ENCODE data around the gene RASSF5.
"Not testable (repeated sequence)": the region's sequence is repeated elsewhere in the genome, so short reads cannot be mapped to it uniquely, and the experiment has no call there.

RASSF5 gene

DNA sequence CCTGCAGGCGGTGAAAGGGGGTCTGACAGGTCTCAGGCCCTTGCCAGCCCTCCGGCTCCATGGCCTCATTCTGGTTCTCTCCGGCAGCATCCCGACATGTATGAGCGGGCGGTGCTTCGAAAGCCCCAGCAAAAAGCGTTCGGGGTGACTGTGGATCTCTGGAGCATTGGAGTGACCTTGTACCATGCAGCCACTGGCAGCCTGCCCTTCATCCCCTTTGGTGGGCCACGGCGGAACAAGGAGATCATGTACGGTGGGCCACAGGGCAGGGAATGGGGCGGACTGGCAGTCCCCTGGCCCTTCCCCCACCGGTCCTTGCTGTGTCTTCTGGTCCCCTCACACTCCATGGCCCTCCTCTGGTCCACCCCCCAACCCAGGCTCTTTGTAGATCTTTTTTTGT lies 30.7 kb upstream of the RASSF5 start:
- no peak for DNase-seq (ENCODE audit: low spot score)

DNA sequence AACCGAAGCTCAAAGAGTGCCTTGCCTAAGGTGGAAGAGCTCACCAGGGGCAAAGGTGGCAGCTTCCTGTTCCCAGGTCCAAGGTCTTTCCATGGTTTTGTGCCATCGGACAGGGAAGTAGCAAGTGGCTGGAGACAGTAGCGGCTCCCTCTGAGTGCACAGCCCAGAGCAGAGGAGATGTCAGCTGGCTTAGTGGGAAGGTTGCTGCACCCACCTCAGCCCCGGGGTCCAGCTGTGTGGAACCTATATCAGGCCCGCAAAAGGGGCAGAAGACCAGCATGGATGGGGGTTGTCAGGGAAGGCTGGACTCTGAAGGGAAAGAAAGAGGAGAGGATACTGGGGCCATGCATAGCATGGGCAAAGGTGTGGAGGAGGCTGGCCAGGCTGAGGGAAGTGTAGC lies 30.2 kb upstream of the RASSF5 start:
- DNase-seq (ENCODE audit: low spot score), result no peak

DNA sequence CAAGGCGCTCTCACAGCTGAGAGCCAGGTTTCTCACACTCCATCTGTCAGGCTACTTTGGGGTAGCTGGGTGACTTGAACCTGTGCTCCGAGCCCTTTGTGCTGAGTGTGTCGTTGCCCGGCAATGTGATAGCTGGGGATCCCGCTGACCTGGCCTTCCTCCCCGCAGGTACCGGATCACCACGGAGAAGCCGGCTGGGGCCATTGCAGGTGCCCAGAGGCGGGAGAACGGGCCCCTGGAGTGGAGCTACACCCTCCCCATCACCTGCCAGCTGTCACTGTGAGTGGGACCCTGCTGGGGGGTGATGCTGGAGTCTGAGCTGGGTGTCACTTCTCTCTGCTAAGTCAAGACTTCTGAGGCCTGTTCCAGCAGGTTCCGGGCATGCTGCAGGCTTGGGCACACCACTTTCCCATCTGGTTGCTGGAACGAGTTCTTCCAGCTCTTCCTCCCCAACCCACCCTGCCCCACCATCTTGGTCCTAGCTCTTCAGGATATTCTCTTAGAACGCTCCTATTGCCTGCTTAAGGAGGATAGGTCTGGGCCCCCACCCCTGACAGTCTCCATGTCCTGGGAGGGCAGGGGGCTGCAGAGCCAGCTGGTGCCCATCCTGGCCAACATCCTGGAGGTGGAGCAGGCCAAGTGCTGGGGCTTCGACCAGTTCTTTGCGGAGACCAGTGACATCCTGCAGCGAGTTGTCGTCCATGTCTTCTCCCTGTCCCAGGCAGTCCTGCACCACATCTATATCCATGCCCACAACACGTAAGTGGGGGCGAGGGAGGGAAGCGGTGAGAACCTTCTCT lies 29.6 kb upstream of the RASSF5 start:
- DNase-seq (ENCODE audit: low spot score), result no peak

DNA sequence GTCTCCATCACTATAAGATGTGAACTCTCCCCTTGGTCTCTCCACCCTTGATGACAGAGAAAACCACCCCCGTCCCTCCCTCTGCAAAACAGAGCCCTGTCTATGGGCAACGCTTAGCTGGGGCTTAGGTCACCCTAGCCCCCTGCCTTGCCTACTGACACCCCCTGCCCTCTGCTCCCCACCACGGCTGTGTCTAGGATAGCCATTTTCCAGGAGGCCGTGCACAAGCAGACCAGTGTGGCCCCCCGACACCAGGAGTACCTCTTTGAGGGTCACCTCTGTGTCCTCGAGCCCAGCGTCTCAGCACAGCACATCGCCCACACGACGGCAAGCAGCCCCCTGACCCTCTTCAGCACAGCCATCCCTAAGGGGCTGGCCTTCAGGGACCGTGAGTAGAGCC lies 28.6 kb upstream of the RASSF5 start:
- DNase-seq (ENCODE audit: low spot score), result no peak

DNA sequence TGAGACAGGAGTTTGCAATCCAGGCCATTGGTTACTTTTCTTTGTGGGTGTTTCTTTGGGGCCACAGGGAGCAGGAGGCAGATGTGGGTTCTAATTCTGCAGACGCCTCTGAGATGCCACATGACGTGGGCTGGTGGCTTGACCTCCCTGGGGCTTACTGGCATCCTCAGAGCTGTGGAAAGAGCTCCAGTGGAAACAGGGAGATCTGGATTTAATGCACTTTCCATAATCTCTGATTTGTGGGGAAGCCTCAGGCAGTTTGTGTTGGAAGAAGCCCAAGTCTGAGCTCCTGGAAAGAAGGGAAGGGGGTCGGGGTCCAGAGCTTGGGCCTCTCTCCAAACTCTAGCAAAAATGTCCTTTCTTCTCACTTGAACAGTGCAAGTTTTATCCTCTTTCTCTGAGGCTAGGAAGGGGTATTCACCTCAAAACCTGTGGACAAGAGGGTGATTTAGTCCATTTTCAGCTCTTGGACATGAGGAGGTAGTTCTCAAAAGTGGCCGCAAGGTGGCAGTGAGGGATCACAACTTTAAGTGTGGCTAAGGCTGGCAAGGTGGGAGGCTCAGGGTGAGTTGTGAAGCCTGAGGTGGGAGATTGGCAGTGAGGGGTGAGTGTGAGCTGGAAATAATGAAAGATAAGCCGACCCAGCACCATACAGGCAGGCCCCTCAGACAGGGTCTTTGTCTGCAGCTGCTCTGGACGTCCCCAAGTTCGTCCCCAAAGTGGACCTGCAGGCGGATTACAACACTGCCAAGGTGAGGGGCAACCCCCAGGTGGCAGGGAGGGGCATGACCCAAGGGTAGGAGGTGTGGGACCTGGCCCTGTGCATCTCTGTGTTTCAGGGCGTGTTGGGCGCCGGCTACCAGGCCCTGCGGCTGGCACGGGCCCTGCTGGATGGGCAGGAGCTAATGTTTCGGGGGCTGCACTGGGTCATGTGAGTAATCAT lies 27.9 kb upstream of the RASSF5 start:
- DNase-seq (ENCODE audit: low spot score), result peak; percentile 77

DNA sequence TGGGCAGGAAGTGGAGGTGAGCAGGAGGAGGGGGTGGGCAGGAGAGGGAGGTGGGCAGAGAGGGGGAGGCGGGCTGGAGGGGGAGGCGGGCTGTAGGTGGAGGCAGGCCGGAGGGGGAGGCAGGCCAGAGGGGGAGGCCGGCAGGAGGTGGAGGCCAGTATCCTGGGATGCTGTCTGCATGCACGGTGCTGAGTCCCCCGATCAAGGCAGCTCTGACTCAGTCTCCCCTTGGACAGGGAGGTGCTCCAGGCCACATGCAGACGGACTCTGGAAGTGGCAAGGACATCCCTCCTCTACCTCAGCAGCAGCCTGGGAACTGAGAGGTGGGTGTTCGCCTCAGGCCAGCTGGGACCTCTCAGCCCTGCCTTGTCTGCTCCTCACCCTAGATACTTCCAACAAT lies 27.1 kb upstream of the RASSF5 start:
- DNase-seq (ENCODE audit: low spot score), result no peak

DNA sequence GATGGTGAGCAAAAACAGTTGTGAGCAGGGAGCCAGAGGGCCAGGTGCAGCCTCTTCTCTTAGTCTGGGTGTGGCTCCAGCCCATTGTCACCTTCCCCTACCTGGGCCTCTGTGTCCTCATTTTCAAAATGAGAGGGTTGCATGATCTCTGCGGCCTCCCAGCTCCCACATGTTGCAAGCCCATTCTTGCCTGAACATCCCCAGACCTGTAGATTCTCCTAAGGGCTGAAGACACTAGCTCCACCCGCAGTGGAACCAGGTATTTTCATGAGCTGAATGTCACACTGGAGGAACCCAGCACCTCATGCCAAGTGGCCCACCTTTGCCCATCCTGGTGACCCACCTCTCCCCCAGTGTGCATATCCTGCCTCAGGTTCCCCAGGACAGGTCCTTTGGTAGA lies 24.7 kb upstream of the RASSF5 start:
- no peak for DNase-seq (ENCODE audit: low spot score)

DNA sequence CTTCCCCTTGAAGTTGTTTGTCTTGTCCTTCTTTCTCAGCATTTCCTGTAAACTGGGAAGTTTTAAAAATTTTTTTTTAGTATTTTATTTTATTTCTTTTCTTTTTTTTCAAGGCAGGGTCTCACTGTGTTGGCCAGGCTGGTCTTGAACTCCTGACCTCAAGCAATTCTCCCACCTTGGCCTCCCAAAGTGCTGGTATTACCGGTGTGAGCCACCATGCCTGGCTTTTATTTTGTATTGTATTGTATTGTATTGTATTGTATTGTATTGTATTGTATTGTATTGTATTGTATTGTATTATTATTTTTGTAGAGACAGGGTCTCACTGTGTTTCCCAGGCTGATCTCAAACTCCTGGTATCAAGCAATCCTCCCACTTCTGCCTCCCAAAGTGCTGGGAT lies 23.5 kb upstream of the RASSF5 start:
- DNase-seq (ENCODE audit: low spot score), result not testable (repeated sequence)

DNA sequence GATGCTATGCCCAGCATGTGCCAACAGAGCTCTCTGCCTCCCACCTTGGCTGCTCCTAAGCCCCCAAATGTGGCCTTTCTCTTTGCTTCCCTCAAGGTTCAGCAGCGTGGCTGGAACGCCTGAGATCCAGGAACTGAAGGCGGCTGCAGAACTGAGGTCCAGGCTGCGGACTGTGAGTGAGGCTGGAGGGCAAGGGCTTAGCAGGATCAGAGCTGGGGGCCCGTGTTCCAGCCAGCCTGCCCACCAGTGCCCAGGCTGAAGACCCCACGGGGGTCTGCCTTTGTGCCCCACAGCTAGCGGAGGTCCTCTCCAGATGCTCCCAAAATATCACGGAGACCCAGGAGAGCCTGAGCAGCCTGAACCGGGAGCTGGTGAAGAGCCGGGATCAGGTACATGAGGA lies 22.4 kb upstream of the RASSF5 start:
- DNase-seq (ENCODE audit: low spot score), result no peak

DNA sequence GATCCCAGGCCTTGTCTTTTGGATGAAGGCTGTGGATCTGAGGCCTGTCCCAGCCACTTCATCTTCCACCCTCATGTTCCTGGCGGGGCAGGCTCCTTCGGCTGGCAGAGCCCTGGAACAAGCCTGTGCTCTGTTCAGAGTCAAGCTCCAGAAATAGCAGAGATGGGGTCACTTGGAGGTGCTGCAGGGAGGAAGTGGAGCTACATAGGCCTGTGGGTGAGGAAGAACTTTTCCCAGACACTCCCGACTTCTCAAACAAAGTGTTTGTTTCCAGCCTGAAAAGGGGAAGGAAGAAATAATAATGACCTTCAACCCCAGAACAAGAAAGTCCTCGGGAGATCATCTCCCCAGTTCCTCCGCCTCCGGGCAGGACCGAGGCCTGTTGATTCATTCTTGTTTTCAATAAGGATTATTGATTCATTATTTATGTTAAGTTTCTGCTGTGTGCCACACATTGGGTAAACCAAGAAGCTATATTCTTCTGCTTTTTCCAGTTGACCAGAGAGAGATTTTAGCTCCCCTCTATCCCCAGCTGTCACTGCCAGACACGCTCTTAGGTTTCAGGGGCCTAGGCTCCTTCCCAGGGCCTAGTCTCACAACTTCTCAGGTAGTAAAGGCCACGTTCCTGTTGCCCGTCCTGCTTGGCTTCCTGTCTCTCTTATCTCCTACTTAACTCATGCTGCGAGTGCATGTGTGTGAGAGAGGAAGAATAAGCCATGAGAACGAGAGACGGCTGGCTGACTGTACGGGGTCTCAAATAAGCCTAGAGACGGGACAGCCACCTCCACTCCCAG lies 20.1 kb upstream of the RASSF5 start:
- DNase-seq (ENCODE audit: low spot score), result no peak

DNA sequence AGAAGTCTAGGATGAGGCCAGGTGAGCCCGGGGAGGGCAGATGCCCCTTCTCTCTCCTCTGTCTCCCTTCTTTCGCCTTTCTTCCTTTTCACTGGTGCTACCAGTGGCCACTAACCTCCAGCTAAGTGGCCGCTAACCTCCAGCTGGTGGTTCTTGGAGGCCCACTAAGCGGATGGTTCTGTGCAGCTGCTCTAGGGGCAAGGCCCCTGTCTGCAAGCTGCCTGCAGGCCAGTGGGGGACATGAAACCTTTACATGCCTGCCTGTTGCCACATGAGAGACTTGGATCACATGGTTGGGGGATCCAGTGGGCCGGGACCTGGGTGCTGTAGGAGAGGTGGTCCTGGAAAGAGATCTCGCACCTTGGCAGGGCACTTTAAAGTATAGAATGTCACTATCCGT lies 19.4 kb upstream of the RASSF5 start:
- no peak for DNase-seq (ENCODE audit: low spot score)

DNA sequence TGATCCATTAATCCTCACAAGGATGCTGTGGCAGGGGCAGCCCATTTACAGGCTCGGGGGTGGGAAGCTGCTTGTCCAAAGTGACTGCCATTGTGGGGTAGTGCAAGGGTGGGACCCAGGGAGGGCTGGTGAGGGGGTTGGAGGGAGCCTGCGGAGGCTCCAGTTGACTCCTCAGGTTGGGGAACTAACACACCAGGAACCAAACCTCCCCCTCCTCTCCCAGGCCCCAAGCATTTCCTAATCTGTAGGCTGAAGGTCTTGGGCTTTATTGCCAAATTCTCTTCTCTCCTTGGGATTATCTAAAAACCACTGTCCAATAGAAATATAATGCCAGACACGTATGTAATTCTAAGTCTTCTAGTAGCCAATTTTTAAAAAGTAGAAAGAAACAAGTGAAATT lies 18.9 kb upstream of the RASSF5 start:
- no peak for DNase-seq (ENCODE audit: low spot score)

DNA sequence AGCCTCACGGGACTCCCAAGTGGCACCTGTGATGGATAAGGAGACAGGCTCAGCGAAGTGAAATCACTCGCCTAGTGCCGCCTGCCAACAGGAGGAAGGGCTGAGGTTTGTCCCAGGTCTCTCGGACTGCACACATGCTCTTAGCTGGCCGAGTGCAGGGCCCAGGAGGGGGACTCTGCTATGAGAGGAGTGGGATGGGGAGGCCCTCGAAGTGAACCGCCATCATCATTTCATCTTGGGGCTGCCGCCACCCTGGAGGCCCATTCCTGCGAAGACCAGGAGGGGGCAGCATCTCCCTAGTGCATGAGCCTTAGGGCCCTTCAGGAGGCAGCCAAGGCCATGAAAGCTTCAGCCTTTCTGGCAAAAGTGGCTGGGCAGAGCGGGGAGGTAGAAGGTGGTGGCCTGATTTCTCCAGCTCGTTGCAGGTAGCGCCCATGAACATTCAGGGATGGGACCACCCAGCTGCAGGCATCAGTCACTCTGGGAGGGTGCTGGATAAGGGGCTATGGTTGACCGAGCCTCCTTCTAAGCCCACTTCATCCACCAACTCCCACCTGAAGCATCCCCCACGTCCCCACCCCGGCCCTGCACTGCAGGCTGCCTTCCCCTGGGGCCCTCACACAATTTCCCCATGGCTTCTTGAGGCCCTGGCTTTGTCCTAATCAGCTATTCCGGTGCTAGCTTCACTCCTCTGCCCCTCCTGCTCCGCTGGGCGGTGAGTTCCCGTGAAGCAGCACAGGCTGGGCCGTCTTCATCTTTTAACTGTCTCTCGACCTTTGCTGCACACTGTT lies 17.2 kb upstream of the RASSF5 start:
- DNase-seq (ENCODE audit: low spot score), result peak; percentile 71

DNA sequence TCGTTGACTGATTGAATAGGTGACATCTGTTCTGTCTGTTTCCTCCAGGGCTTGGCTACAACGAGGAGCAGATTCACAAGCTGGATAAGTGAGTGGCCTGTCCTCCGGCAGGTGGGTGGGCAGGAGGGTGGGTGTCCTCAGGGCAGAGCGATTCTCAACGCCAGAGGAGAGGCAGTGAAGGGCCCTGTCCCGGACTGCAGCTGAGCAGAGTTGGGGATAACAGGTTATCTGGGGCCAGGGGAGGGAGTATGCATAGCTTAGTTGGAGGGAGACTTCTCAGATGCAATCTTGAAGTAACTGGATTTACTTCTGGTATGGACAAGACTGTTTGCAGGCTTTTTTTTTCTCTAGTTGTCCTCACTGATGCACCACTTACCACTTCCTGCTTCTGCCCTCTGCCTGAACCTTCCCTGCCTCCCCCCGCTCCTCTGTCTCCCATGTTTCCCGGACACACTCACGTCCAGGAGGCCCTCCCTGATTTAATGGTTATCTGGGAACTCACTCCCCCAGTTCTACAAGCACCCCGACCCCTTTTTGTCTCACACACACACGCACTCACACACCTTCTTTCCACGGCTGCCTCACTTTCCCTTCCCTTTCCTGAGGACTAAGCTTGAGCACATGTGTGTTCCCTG lies 16.4 kb upstream of the RASSF5 start:
- peak; percentile 34 for DNase-seq (ENCODE audit: low spot score)

DNA sequence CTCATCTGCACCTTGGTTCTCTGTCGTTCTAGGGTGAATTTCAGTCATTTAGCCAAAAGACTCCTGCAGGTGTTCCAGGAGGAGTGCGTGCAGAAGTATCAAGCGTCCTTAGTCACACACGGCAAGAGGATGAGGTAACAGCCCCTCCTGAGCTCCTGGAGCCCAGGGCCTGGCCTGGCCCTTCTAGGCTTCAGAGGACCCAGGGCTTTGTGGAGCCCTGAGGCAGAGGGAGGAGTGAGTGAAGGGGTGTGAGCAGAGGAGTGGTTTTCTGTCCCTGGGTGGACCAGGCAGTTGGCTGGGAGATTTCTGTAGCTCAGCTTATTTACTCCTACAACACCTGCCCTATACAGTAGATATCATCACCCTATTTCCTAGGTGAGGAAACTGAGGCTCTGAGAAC lies 15.7 kb upstream of the RASSF5 start:
- no peak for DNase-seq (ENCODE audit: low spot score)

DNA sequence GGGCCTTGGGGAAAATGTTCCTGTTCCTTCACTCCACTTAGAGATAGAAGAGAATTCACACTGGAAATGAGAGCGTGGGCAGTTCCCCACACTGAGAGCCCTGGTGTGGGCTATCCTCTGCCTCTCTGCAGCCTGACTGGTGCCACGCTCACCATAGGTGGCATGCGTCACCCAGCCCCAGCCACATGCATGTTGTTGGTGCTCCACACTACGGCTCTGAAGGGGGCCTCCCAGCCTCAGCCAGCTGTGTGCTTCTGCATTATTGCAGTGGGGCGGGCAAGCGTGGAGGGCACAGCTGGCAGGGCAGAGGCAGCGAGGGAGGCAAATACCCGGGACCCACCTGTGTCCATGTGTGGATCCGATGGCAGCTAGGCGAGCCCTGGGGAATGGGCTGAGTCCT lies 14.7 kb upstream of the RASSF5 start:
- no peak for DNase-seq (ENCODE audit: low spot score)

DNA sequence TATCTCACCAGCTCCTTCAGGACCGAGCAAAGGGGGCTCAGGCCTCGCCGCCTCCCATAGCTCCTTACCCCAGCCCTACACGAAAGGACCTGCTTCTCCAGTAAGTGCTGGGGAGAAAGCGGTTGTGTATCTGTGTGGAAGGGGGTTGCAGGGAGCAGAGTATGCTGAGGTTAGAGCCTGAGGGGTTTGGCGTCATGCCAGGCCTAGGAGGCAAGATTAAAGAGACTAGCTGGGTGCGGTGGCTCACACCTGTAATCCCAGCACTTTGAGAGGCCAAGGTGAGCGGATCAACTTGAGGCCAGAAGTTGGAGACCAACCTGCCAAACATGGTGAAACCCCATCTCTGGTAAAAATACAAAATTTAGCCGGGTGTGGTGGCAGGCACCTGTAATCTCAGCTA lies 14.1 kb upstream of the RASSF5 start:
- DNase-seq (ENCODE audit: low spot score), result no peak

DNA sequence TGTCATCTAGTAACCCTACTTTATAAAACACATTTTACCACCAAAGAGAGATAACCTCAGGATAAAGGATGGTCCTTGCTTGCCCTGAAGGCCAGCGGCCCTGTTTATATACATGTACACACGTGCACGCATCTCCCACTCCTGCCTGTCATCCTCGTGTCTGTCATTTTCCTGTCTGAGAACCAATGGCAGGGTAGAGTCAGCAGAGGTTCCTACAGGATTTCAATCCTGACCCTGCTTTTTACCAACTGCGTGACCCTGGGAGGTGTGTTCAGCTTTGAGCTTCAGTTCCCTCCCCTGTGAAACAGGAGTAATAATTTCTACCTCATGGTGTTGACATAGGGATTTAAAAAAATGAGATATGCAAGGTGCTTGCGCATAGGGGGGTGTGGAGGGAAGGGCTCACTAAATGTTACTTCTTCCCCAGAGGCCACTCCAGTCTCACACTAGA lies 12.3 kb upstream of the RASSF5 start:
- no peak for DNase-seq (ENCODE audit: low spot score)

DNA sequence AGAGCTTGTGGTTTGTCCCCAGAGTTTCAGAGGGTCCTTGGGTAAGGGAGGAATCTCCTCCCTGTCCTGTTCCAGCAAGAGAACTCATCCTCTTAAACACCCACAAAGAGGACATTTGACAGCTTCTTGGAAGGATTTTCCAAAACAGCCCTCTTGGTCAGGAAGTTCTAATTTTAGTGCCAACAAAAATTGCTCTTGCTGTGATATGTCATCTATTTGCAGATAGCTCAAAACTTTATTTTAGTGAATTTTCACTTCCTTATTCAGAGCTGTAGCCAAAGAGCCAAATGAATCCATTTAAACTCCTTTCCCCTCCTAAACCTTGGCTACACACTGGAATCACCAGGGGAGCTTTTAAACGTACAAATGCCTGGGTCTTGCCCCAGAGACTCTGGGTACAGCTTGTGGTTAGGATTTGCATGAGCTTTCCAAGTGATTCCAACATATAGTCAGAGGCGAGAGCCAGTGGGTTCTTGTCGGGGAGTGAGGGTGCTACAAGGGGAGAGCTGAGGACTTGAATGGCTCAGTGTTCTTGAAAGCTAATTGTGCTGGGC lies 11.8 kb upstream of the RASSF5 start:
- DNase-seq (ENCODE audit: low spot score), result no peak

DNA sequence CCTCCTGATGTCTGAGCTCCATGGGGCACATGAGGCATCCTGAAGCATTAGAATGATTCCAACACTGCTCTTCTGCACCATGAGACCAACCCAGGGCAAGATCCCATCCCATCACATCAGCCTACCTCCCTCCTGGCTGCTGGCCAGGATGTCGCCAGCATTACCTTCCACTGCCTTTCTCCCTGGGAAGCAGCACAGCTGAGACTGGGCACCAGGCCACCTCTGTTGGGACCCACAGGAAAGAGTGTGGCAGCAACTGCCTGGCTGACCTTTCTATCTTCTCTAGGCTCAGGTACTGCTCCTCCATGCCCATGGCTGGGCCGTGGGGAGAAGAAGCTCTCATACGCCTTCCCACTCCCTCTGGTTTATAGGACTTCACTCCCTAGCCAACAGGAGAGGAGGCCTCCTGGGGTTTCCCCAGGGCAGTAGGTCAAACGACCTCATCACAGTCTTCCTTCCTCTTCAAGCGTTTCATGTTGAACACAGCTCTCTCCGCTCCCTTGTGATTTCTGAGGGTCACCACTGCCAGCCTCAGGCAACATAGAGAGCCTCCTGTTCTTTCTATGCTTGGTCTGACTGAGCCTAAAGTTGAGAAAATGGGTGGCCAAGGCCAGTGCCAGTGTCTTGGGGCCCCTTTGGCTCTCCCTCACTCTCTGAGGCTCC lies 11.1 kb upstream of the RASSF5 start:
- DNase-seq (ENCODE audit: low spot score), result no peak
